Thoracic aorta (tissue), 2 donors: ENCODE results near the gene GPLD1. TPM values are rescaled to one million over a fixed set of nuclear protein-coding genes. Genes with fewer than 3 reads are reported as not detected.

Experiments
- ATAC-seq: fragments of 150-250 bp; one replicate; pipeline ENCODE4 v1.8.0; 2017; ENCODE audit warnings: low read depth; ENCODE audit not compliant: insufficient number of reproducible peaks, low FRiP score
- DNase-seq: peaks from one replicate; pipeline ENCODE4 v3.0.0-alpha.2; 2020; ENCODE audit warnings: low spot score
- H3K27ac ChIP-seq, 2 donors: fragments of 200-600 bp; sonication (generic); 1 replicate in 1 of 2; 2 replicates in 1 of 2; pipeline ENCODE4 v1.5.1; 2016; ENCODE audit warnings: mild to moderate bottlenecking in 2 of 2, moderate library complexity in 2 of 2
- H3K27me3 ChIP-seq: fragments of 200-600 bp; sonication (generic); replicated peaks from 2 replicates; pipeline ENCODE4 v1.6.0; 2016; ENCODE audit warnings: mild to moderate bottlenecking; ENCODE audit not compliant: insufficient read depth
- H3K36me3 ChIP-seq: fragments of 200-600 bp; sonication (generic); one replicate; pipeline ENCODE4 v1.5.1; 2016
- H3K4me1 ChIP-seq, 2 donors: fragments of 200-600 bp; sonication (generic); 1 replicate in 1 of 2; 2 replicates in 1 of 2; pipeline versions ENCODE4 v1.5.1 to v1.6.0; 2016; ENCODE audit warnings: low read depth in 2 of 2, mild to moderate bottlenecking in 1 of 2; ENCODE audit not compliant: control insufficient read depth in 1 of 2
- H3K4me3 ChIP-seq: fragments of 200-600 bp; sonication (generic); 2 replicates; pipeline ENCODE4 v1.5.1; 2016; ENCODE audit warnings: mild to moderate bottlenecking
- H3K9me3 ChIP-seq: fragments of 200-600 bp; sonication (generic); 2 replicates; pipeline ENCODE4 v1.5.1; 2016
- total RNA-seq, 2 donors: library from RNA; depleted of rRNA; stranded (reverse); fragments of >200 nt; gene quantifications; one replicate each; pipeline versions ENCODE4 v1.1.0 to v1.2.3, GENCODE V29; 2016
- TF ChIP-seq, protein P1 (sequence below): fragments of 200-600 bp; sonication (generic); IDR thresholded peaks from one replicate; pipeline ENCODE4 v1.5.1; 2019; ENCODE audit warnings: antibody characterized with exemption

GPLD1 gene
- total RNA-seq, 2 donors from 2014 or later = 22.3 to 30.3 TPM

DNA sequence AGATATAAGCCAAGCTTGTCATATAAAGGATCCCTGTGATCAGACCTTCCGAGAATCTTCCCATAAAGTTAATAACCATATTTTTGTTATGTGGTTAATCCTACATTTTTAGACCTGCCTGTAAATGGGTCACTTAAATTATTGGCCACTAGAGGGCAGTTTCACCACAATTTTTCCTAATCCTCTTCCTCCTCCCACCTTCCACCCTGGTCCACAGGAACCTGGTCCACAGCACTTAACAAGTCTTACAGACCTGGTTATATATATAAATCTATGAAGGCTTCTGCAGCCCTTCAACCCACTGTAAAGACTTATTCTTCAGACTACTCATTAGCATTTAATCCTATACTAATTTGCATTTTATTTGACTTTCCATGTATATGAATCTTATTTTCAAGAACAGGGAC, 58.3 kb downstream of the GPLD1 start:
- ATAC-seq (peak; percentile 68), DNase-seq (no peak)
- no peaks in the 10 kb centered on the region for H3K4me1 ChIP-seq
- no peaks in the 10 kb centered on the region for H3K36me3 ChIP-seq
- H3K27ac ChIP-seq = no peak overlapping the region
- TF ChIP-seq, protein P1, sequence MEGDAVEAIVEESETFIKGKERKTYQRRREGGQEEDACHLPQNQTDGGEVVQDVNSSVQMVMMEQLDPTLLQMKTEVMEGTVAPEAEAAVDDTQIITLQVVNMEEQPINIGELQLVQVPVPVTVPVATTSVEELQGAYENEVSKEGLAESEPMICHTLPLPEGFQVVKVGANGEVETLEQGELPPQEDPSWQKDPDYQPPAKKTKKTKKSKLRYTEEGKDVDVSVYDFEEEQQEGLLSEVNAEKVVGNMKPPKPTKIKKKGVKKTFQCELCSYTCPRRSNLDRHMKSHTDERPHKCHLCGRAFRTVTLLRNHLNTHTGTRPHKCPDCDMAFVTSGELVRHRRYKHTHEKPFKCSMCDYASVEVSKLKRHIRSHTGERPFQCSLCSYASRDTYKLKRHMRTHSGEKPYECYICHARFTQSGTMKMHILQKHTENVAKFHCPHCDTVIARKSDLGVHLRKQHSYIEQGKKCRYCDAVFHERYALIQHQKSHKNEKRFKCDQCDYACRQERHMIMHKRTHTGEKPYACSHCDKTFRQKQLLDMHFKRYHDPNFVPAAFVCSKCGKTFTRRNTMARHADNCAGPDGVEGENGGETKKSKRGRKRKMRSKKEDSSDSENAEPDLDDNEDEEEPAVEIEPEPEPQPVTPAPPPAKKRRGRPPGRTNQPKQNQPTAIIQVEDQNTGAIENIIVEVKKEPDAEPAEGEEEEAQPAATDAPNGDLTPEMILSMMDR = peak; percentile 75
- no peak overlapping the region for H3K4me3 ChIP-seq
- no peaks in the 10 kb centered on the region for H3K9me3 ChIP-seq
- H3K27me3 ChIP-seq = no peaks in the 10 kb centered on the region

DNA sequence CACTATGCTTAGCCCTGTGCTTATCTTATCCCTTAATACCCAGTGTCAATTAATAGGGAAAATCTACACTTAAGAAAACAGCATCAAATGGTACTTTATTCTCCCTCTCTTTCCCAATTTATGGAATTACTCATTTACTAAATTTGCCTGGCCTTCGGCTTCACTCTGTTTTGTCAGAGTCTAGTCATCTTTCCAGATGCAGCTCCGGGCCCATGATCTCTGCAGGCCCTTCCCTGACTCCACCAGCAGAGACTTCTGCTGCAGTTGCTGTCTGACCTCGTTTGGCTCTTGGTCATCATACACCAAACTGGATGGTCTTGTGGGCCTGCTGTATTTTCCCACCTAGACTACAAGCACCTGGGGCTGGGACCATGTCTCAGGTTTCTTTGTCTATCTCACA, 59.3 kb downstream of the GPLD1 start:
- no peak overlapping the region for H3K27ac ChIP-seq
- H3K27me3 ChIP-seq = no peaks in the 10 kb centered on the region
- DNase-seq (no peak), ATAC-seq (no peak)
- H3K9me3 ChIP-seq = no peaks in the 10 kb centered on the region
- H3K36me3 ChIP-seq = no peaks in the 10 kb centered on the region
- no peak overlapping the region for H3K4me3 ChIP-seq
- no peaks in the 10 kb centered on the region for H3K4me1 ChIP-seq
- TF ChIP-seq, protein P1 = no peak

DNA sequence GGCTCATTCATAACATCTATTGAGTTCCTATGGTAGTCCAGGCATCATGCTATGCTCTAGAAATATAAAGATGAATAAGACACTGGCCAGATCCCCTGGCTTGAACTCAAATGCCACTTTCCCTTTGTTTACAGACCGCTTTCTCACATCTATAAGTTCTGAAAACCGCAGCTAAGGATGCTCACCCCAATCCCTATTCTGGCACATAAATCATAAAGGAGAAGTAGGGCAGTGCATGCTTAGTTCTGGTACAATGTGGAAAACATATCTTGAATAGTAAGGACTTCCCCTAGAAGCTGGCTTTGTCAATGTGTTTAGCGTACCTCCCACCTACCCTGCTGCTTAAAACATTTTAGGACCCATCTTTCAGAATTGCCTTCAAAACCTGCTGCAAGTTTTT, 60.2 kb downstream of the GPLD1 start:
- Histone ChIP-seq H3K27me3 (no peaks in the 10 kb centered on the region), H3K36me3 (no peaks in the 10 kb centered on the region), H3K27ac (no peak overlapping the region), H3K9me3 (no peaks in the 10 kb centered on the region), H3K4me3 (no peak overlapping the region), H3K4me1 (no peaks in the 10 kb centered on the region)
- no peak for DNase-seq
- ATAC-seq = no peak
- TF ChIP-seq, protein P1 = no peak

DNA sequence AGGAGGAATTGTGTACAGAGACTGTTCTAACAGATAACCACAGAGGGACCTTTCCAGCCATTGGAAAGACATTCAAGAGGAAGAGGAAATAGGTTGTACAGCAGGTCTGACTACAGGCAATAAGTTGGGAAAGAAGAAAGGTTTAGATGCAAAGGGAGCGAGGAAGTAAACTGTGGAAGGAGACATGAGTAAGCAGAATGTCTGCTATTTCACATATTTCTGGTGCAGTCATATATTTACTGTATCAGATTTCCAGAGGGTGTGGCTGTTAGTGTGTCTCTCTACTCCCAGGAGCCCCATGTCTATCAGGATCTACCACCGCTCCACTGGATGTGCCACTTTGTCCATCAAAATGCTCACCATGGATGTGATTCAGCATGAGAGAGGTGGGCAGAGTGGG, 60.8 kb downstream of the GPLD1 start:
- H3K4me1 ChIP-seq = no peaks in the 10 kb centered on the region
- no peak overlapping the region for H3K4me3 ChIP-seq
- no peaks in the 10 kb centered on the region for H3K36me3 ChIP-seq
- no peaks in the 10 kb centered on the region for H3K9me3 ChIP-seq
- DNase-seq = no peak
- H3K27me3 ChIP-seq = no peaks in the 10 kb centered on the region
- no peak overlapping the region for H3K27ac ChIP-seq
- no peak for ATAC-seq
- TF ChIP-seq, protein P1 = no peak

DNA sequence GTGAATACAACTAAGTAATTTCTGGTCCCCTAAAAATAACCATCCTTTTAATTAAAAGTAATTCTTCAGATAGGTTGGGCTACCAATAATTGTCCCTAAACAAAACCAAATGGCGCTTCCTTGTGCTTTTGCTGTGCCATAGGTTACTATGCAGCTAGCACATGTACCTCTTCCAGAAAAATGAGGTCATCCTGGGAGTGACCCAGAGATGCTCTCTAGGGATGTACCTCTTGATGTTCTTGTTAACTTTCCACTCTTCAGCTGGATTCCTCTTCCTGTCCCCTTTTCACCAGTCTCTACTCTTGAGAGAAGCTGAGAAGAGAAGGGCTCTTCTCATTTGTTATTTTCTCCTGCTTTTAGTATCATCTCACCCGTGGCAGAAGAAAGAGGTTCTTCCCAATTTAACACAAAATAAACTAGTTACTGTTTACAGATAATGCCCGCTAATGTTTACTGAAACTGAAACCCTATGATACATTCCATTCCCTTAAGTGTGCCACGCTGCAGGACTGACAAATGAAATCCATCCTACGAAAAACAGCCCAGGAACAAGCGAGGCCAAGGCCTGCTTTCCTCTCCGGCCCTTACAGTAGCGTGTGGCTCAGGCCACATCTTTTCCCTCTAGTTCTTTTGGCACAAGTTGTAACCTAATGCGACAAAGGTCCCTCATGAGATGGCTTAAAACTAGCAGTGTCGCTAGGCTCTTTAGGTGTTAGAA, 62.5 kb downstream of the GPLD1 start:
- ATAC-seq (no peak), DNase-seq (no peak)
- Histone ChIP-seq H3K36me3 (peaks cover 8% of the 10 kb centered on the region), H3K27me3 (no peaks in the 10 kb centered on the region), H3K4me1 (no peaks in the 10 kb centered on the region), H3K4me3 (no peak overlapping the region), H3K9me3 (no peaks in the 10 kb centered on the region), H3K27ac (no peak overlapping the region)
- TF ChIP-seq, protein P1 = no peak
